ENCODE results near the gene NFE2L3. TPM values are rescaled to one million over a fixed set of nuclear protein-coding genes. Genes with fewer than 3 reads are reported as not detected.
"Not testable (repeated sequence)": the region's sequence is repeated elsewhere in the genome, so short reads cannot be mapped to it uniquely, and the experiment has no call there.

The NFE2L3 gene
- total RNA-seq, 1 experiment from 2014 or later: 39.2 TPM

DNA sequence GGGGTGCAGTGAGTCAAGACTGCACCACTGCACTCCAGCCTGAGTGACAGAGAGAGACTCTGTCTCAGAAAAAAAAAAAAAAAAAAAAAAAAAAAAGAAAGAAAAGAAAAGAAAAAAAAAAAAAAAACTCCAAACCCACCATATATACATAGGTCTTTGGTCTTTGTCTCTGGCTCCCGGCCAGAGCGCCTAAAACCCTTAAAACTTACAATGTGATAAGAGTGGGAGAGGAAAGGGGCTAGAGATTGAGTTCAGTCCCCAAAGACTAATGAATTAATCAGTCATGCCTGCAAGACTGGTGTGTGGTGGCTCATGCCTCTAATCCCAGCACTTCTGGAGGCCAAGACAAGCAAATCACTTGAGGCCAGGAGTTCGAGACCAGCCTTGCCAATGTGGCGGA, 6.8 kb upstream of the NFE2L3 start:
- Mint-ChIP-seq H3K36me3 (ENCODE audit: insufficient read depth, unreplicated experiment) (peaks cover 6% of the 10 kb centered on the region), H3K27me3 (ENCODE audit: insufficient read depth, unreplicated experiment) (no peaks in the 10 kb centered on the region), H3K4me3 (ENCODE audit: unreplicated experiment) (no peak overlapping the region), H3K9me3 (ENCODE audit: unreplicated experiment) (no peaks in the 10 kb centered on the region), H3K4me1 (ENCODE audit: low read depth, unreplicated experiment) (peaks cover 8% of the 10 kb centered on the region), H3K27ac (ENCODE audit: unreplicated experiment) (no peak overlapping the region)
- Histone ChIP-seq H3K27me3 (replicated peaks; ENCODE audit: control insufficient read depth, insufficient read depth, low read length) (no peaks in the 10 kb centered on the region), H3K4me1 (no peaks in the 10 kb centered on the region), H3K9me3 (0 out of 2 replicates have a peak, but pooled peaks cover 2% of the 10 kb centered on the region), H3K36me3 (ENCODE audit: control insufficient read depth, insufficient read depth, low read length) (no peaks in the 10 kb centered on the region), H3K4me3 (ENCODE audit: low read depth, low read length) (no peak overlapping the region)
- no TSS peak for BruUV-seq (replicated peaks)
- ChIA-PET CTCF (no interaction called here), POLR2A (no interaction called here)
- intact Hi-C loops (cut with micrococcal nuclease; ENCODE audit: unreplicated experiment): no loop called here
- TF ChIP-seq, protein P1, sequence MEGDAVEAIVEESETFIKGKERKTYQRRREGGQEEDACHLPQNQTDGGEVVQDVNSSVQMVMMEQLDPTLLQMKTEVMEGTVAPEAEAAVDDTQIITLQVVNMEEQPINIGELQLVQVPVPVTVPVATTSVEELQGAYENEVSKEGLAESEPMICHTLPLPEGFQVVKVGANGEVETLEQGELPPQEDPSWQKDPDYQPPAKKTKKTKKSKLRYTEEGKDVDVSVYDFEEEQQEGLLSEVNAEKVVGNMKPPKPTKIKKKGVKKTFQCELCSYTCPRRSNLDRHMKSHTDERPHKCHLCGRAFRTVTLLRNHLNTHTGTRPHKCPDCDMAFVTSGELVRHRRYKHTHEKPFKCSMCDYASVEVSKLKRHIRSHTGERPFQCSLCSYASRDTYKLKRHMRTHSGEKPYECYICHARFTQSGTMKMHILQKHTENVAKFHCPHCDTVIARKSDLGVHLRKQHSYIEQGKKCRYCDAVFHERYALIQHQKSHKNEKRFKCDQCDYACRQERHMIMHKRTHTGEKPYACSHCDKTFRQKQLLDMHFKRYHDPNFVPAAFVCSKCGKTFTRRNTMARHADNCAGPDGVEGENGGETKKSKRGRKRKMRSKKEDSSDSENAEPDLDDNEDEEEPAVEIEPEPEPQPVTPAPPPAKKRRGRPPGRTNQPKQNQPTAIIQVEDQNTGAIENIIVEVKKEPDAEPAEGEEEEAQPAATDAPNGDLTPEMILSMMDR (IDR thresholded peaks at IDR 0.05; ENCODE audit: insufficient read depth in 1 of 2, low read depth in 1 of 2, low read length in 1 of 2, severe bottlenecking in 1 of 2, unreplicated experiment in 1 of 2): no peak
- no peak for DNase-seq

DNA sequence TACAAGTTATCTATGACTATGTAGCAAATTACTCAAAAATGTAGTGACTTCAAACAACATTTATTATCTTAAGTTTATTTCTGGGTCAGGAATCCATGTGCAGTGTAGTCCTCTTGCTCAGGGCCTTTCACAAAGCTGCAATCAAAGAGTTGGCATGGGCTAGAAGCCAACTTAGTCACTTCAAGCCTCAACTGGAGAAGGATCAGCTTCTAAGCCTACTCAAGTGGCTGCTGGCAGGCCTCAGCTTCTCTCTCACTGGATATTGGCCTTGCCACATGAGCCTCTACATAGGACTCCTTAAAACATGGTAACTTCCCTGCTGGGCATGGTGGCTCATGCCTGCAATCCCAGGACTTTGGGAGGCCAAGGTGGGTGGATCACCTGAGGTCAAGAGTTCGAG, 5.0 kb upstream of the NFE2L3 start:
- no peaks in the 10 kb centered on the region for H3K27me3 Mint-ChIP-seq (ENCODE audit: insufficient read depth, unreplicated experiment)
- H3K4me3 ChIP-seq (ENCODE audit: low read depth, low read length): no peak overlapping the region
- no peak overlapping the region for H3K27ac Mint-ChIP-seq (ENCODE audit: unreplicated experiment)
- H3K36me3 ChIP-seq (ENCODE audit: control insufficient read depth, insufficient read depth, low read length): no peaks in the 10 kb centered on the region
- no TSS peak for BruUV-seq (replicated peaks)
- intact Hi-C loops (cut with micrococcal nuclease; ENCODE audit: unreplicated experiment): no loop called here
- no peaks in the 10 kb centered on the region for H3K9me3 Mint-ChIP-seq (ENCODE audit: unreplicated experiment)
- ChIA-PET POLR2A (interaction anchor here (0.7 kb wide), 1 partner anchor 82 kb away, joined by 4 read pairs; no protein-coding TSS in a partner anchor), CTCF (no interaction called here)
- H3K4me3 Mint-ChIP-seq (ENCODE audit: unreplicated experiment): no peak overlapping the region
- H3K4me1 Mint-ChIP-seq (ENCODE audit: low read depth, unreplicated experiment): peaks cover 21% of the 10 kb centered on the region
- TF ChIP-seq, protein P1 (IDR thresholded peaks at IDR 0.05; ENCODE audit: insufficient read depth in 1 of 2, low read depth in 1 of 2, low read length in 1 of 2, severe bottlenecking in 1 of 2, unreplicated experiment in 1 of 2): no peak
- no peaks in the 10 kb centered on the region for H3K27me3 ChIP-seq (replicated peaks; ENCODE audit: control insufficient read depth, insufficient read depth, low read length)
- H3K9me3 ChIP-seq: 0 out of 2 replicates have a peak, but pooled peaks cover 2% of the 10 kb centered on the region
- no peak for DNase-seq
- H3K4me1 ChIP-seq: 0 out of 2 replicates have a peak, but pooled peaks cover 5% of the 10 kb centered on the region
- H3K36me3 Mint-ChIP-seq (ENCODE audit: insufficient read depth, unreplicated experiment): peaks cover 6% of the 10 kb centered on the region

DNA sequence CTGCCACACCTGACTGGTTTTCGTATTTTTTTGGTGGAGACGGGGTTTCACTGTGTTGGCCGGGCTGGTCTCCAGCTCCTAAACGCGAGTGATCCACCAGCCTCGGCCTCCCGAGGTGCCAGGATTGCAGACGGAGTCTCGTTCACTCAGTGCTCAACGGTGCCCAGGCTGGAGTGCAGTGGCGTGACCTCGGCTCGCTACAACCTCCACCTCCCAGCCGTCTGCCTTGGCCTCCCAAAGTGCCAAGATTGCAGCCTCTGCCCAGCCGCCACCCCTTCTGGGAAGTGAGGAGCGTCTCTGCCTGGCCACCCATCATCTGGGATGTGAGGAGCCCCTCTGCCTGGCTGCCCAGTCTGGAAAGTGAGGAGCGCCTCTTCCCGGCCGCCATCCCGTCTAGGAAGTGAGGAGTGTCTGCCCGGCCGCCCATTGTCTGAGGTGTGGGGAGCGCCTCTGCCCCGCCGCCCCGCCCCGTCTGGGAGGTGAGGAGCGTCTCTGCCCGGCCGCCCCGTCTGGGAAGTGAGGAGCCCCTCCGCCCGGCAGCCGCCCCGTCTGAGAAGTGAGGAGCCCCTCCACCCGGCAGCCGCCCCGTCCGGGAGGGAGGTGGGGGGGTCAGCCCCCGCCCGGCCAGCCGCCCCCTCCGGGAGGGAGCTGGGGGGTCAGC, 4.2 kb upstream of the NFE2L3 start:
- H3K36me3 Mint-ChIP-seq (ENCODE audit: insufficient read depth, unreplicated experiment); CTCF ChIA-PET; H3K36me3 ChIP-seq (ENCODE audit: control insufficient read depth, insufficient read depth, low read length); H3K4me1 ChIP-seq; BruUV-seq (replicated peaks); H3K4me3 ChIP-seq (ENCODE audit: low read depth, low read length); H3K27me3 ChIP-seq (replicated peaks; ENCODE audit: control insufficient read depth, insufficient read depth, low read length); H3K9me3 Mint-ChIP-seq (ENCODE audit: unreplicated experiment); H3K27me3 Mint-ChIP-seq (ENCODE audit: insufficient read depth, unreplicated experiment); H3K27ac Mint-ChIP-seq (ENCODE audit: unreplicated experiment); POLR2A ChIA-PET; H3K4me3 Mint-ChIP-seq (ENCODE audit: unreplicated experiment); H3K9me3 ChIP-seq; intact Hi-C loops (cut with micrococcal nuclease; ENCODE audit: unreplicated experiment): not testable (repeated sequence)
- peak; percentile 32 to 53 for DNase-seq
- H3K4me1 Mint-ChIP-seq (ENCODE audit: low read depth, unreplicated experiment): peaks cover 21% of the 10 kb centered on the region

DNA sequence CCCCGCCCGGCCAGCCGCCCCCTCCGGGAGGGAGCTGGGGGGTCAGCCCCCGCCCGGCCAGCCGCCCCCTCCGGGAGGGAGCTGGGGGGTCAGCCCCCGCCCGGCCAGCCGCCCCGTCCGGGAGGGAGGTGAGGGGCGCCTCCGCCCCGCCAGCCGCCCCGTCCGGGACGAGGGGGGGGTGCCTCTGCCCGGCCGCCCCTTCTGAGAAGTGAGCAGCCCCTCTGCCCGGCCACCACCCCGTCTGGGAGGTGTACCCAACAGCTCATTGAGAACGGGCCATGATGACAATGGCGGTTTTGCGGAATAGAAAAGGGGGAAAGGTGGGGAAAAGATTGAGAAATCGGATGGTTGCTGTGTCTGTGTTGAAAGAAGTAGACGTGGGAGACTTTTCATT, 3.7 kb upstream of the NFE2L3 start:
- CTCF ChIA-PET; H3K27ac Mint-ChIP-seq (ENCODE audit: unreplicated experiment); H3K9me3 Mint-ChIP-seq (ENCODE audit: unreplicated experiment); H3K4me3 Mint-ChIP-seq (ENCODE audit: unreplicated experiment); intact Hi-C loops (cut with micrococcal nuclease; ENCODE audit: unreplicated experiment); H3K4me3 ChIP-seq (ENCODE audit: low read depth, low read length); DNase-seq; H3K4me1 ChIP-seq; H3K9me3 ChIP-seq; POLR2A ChIA-PET; H3K36me3 ChIP-seq (ENCODE audit: control insufficient read depth, insufficient read depth, low read length); H3K36me3 Mint-ChIP-seq (ENCODE audit: insufficient read depth, unreplicated experiment); BruUV-seq (replicated peaks); H3K27me3 ChIP-seq (replicated peaks; ENCODE audit: control insufficient read depth, insufficient read depth, low read length); H3K27me3 Mint-ChIP-seq (ENCODE audit: insufficient read depth, unreplicated experiment): not testable (repeated sequence)
- H3K4me1 Mint-ChIP-seq (ENCODE audit: low read depth, unreplicated experiment): peaks cover 20% of the 10 kb centered on the region
